ENCODE results near the gene RGS6.

RGS6 gene

DNA sequence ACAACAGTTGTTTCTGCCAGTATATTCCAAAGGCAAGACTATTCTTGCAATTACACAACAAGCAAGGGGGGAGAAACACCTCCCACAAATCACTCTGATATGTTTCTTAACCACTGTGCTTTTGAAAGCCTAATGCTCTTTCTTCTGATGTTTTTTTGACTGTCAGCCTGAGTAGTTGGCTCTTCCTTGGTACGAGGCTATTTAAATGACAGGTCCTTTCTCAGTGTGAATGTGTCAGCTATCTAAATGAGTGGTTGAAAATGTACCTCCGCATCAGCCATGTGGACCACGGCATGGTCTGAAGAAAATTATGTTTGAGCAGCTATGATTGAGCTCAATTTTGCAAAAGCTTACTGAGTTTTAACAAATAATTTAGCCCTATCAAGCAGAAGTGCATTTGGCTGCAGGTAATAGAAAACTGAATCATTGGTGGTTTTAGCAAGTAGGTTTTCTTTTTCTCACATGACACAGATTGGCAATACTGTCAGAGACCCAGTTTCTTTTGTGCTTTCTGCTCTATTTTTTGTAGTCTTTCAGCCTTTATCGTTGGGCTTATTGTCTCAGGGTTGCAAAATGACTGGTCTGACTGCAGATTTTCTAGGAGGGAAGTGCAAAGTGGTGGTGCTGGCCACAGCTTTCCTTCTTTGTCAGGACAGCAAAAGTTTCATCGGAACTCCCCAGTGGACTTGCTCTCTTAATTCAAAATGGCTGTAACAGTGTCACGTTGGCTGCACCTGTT is 162.8 kb downstream of the RGS6 start:
- Mint-ChIP-seq H3K36me3 (ENCODE audit: low read depth) (no peaks in the 10 kb centered on the region), H3K27me3 (no peaks in the 10 kb centered on the region), H3K27ac (no peak overlapping the region), H3K9me3 (no peaks in the 10 kb centered on the region), H3K4me3 (no peak overlapping the region), H3K4me1 (ENCODE audit: low read depth) (no peaks in the 10 kb centered on the region)
- intact Hi-C loops (cut with micrococcal nuclease): no loop called here

DNA sequence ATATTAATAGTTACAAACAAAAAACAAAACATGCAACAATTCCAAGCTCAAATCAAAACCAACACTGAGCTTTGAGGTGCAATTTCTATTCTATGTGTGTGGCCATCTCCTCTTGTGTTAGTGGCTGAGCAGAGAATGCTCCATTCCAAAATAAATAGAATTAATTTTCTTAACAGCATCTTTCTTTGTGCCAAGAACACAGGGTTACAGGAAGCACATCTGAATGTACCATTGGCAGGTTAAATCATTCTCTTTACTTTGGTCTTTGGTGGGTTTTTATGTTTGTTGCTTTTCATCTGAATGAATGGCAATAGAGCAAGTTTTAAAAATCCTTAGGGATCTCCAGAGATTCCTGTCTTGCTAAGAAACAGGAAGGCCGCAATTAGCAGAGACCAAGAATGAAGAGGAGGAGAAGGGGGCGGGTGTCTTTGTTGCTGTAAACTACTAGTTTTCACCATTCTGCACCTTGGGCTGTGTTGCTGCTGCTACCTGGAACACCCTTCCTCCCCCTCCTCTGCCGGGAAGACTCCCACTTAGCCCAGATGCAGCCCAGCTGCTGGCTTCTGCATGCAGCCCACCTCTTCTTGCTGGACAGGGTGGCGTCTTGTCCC is 165.0 kb downstream of the RGS6 start:
- H3K36me3 Mint-ChIP-seq (ENCODE audit: low read depth): no peaks in the 10 kb centered on the region

DNA sequence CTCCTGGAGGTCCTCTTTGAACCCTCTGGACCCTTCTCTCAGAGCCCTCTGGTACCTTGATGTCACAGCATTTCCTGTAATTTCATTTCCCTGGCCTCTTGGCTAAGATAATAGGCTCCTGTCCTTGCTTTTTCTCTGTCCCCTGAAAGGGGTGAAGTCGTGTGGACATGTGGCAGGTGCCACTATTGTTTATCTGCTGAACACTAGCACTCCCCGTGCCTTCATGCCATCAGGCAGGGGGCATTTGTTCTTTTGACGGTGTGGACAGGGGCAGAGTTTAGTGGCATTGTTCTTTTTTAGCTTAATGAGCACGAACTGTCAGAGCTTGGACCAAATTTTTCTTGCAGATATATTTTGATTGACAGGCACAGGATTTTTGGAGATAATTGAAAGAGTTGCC is 166.0 kb downstream of the RGS6 start:
- Mint-ChIP-seq H3K4me3 (no peak overlapping the region), H3K4me1 (ENCODE audit: low read depth) (no peaks in the 10 kb centered on the region), H3K36me3 (ENCODE audit: low read depth) (no peaks in the 10 kb centered on the region), H3K27ac (no peak overlapping the region), H3K27me3 (no peaks in the 10 kb centered on the region), H3K9me3 (no peaks in the 10 kb centered on the region)
- intact Hi-C loops (cut with micrococcal nuclease): no loop called here

More for the DNA sequence above, 165.0 kb downstream of the RGS6 start:
- H3K27ac Mint-ChIP-seq: no peak overlapping the region
- no peaks in the 10 kb centered on the region for H3K9me3 Mint-ChIP-seq
- H3K27me3 Mint-ChIP-seq: no peaks in the 10 kb centered on the region
- H3K4me1 Mint-ChIP-seq (ENCODE audit: low read depth): no peaks in the 10 kb centered on the region
- no peak overlapping the region for H3K4me3 Mint-ChIP-seq
- intact Hi-C loops (cut with micrococcal nuclease): no loop called here

DNA sequence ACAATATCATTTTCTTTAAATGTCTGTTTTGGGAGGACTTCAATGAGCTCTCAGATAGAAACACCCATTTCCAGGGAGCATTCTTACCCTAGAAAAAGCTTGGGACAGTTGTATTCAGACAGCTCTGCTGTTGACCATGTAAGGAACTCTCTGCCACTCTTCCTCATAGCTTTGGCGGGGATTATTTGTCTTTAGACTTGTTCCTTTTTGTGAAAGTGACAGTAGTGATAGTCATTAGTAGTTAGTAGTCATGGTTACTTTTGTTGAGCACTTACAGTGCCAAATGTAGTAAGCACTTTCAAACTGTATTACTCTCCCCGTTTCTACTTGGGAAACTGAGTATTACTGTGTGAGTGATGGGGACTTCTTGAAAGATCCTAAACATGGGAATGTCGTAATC is 167.3 kb downstream of the RGS6 start:
- Mint-ChIP-seq H3K4me1 (ENCODE audit: low read depth) (no peaks in the 10 kb centered on the region), H3K36me3 (ENCODE audit: low read depth) (no peaks in the 10 kb centered on the region), H3K27me3 (no peaks in the 10 kb centered on the region), H3K4me3 (no peak overlapping the region), H3K27ac (no peak overlapping the region), H3K9me3 (no peaks in the 10 kb centered on the region)
- intact Hi-C loops (cut with micrococcal nuclease): no loop called here

DNA sequence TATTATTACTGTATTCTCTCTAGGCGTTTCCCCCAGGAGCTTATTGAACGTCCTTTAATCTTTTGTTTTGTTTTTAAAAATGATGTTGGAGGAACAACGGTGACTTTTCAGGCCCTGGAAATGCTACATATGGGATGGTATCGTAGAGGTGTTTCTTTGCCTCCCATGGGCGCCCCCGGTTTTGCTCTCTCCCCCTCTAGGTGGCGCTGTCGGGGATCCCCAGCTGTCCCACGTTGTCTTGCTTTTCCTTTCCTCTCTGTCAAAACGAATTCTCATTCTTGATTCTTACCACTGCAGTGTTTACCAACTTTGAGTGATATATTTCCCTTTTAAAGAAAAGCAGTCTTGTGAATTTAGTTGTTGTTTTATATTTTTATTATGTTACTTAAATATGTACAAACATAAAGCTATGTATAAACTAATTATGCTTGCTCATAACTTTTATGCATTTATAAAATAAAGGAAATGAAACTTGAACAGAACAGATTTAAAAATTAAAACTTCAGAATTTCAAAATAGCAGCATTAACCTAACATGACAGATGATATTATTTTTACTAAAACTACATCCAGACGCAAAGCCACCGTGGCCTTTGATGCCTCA is 171.9 kb downstream of the RGS6 start:
- H3K27me3 Mint-ChIP-seq: no peaks in the 10 kb centered on the region
- H3K27ac Mint-ChIP-seq: no peak overlapping the region
- no peaks in the 10 kb centered on the region for H3K9me3 Mint-ChIP-seq
- H3K4me1 Mint-ChIP-seq (ENCODE audit: low read depth): no peaks in the 10 kb centered on the region
- no peaks in the 10 kb centered on the region for H3K36me3 Mint-ChIP-seq (ENCODE audit: low read depth)
- H3K4me3 Mint-ChIP-seq: no peak overlapping the region
- intact Hi-C loops (cut with micrococcal nuclease): loop anchor here (5.0 to 10.0 kb wide), 2 partner anchors 191 to 318 kb away; no protein-coding TSS in a partner anchor

DNA sequence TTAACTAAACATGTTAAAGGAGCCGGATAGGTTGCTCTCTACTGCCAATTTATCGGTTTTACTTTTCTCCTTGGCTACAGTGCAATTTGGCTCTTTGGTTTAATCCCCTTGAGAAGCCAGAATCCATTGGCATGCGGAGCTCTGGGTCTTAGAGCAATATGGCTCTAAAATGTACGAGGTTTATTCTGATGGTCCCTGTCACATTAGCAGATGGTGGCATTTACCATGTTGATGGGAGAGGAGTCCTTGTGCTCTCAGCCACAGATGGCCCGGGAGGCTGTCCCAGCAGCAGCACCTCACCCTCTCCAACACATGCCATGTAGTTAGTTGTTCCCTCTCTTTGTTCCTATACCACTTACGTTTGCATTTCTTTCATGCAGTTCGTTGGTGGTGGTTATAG is 179.7 kb downstream of the RGS6 start:
- intact Hi-C loops (cut with micrococcal nuclease): no loop called here
- peaks cover 1% of the 10 kb centered on the region for H3K27me3 Mint-ChIP-seq

DNA sequence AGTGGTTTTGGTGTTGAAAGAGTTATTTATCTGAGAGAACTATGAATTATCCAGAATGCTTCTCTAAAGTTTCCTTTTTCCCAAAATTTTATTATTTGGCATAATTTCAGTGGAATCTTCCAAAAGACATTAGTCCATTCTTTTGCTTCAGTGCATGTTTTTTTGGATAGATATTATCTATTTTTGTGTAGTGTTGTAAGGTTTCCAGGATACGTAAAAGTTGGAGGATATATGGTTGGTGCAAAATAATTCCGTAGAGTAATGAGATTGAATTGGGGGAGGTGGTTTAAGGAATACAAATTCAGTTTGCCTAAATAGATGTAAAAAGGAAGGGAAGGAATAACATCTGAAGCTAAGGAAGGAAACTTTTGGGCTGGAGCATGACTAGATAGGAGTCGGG is 186.6 kb downstream of the RGS6 start:
- no peaks in the 10 kb centered on the region for H3K36me3 Mint-ChIP-seq (ENCODE audit: low read depth)
- no peak overlapping the region for H3K4me3 Mint-ChIP-seq
- no peaks in the 10 kb centered on the region for H3K4me1 Mint-ChIP-seq (ENCODE audit: low read depth)
- H3K27ac Mint-ChIP-seq: no peak overlapping the region
- intact Hi-C loops (cut with micrococcal nuclease): no loop called here
- H3K27me3 Mint-ChIP-seq: no peaks in the 10 kb centered on the region
- H3K9me3 Mint-ChIP-seq: no peaks in the 10 kb centered on the region

More for the DNA sequence above, 179.7 kb downstream of the RGS6 start:
- Mint-ChIP-seq H3K4me3 (no peak overlapping the region), H3K27ac (no peak overlapping the region), H3K36me3 (ENCODE audit: low read depth) (no peaks in the 10 kb centered on the region), H3K9me3 (no peaks in the 10 kb centered on the region), H3K4me1 (ENCODE audit: low read depth) (no peaks in the 10 kb centered on the region)

DNA sequence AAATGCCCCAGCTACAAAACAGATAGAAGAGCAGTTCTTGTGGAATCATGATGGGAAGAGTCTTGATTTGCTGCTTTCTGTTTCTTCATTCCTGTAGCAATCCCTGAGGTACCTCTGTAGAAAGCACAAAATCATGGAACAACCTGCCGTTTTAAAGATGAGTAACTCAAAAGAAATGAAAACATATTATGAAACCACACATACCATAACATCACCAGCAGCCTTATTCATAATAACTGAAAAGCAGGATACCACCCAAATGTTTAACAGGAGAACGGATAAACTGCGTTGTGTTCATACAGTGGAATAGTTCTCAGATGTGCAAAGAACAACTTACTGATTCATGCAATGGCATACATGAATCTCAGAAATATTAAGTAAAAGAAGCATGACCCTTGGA is 188.1 kb downstream of the RGS6 start:
- H3K27me3 Mint-ChIP-seq: no peaks in the 10 kb centered on the region
- H3K4me1 Mint-ChIP-seq (ENCODE audit: low read depth): no peaks in the 10 kb centered on the region
- H3K27ac Mint-ChIP-seq: no peak overlapping the region
- peaks cover 3% of the 10 kb centered on the region for H3K9me3 Mint-ChIP-seq
- H3K36me3 Mint-ChIP-seq (ENCODE audit: low read depth): no peaks in the 10 kb centered on the region
- H3K4me3 Mint-ChIP-seq: no peak overlapping the region
- intact Hi-C loops (cut with micrococcal nuclease): no loop called here

DNA sequence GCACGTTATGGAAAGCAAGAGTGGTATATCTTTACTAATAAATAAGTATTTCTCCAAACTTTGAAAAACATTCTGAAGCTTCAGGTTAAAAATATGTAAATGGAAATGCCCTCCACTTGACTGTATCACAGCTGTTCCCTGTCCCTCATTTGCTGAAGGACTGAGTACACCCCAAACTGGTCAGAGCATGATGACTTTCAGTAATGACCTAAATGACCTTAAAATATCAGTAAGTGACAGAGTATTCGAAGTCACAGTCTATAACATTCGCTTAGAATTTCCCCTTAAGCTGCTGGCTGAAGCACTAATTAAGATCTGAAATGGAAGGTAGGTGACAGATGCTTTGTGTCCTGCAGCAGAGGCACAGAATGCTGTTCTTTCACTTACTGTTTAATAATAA is 191.5 kb downstream of the RGS6 start:
- Mint-ChIP-seq H3K9me3 (peaks cover 9% of the 10 kb centered on the region), H3K27me3 (peaks cover 5% of the 10 kb centered on the region), H3K4me3 (no peak overlapping the region), H3K4me1 (ENCODE audit: low read depth) (no peaks in the 10 kb centered on the region), H3K27ac (no peak overlapping the region), H3K36me3 (ENCODE audit: low read depth) (no peaks in the 10 kb centered on the region)
- intact Hi-C loops (cut with micrococcal nuclease): no loop called here

DNA sequence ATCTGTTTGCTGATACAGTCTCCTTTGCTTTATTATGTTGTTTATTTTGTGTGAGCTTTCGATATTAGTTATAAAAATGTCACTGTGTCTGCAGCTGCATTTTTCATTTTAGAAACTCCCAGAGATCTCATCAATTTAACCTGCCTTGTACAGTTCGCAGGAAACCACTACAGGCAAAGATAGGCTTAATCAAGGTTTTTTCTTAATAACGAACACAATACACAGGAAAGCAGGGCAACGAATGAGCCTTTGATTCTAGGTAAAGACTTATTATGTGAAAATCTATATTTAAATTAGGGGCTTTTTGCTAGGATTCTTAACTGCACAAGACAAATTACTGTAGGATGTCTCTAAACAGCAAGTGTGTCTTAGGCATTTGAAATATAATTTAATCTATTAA is 191.9 kb downstream of the RGS6 start:
- no peak overlapping the region for H3K4me3 Mint-ChIP-seq
- peaks cover 9% of the 10 kb centered on the region for H3K9me3 Mint-ChIP-seq
- intact Hi-C loops (cut with micrococcal nuclease): no loop called here
- H3K27me3 Mint-ChIP-seq: peaks cover 7% of the 10 kb centered on the region
- H3K36me3 Mint-ChIP-seq (ENCODE audit: low read depth): no peaks in the 10 kb centered on the region
- H3K4me1 Mint-ChIP-seq (ENCODE audit: low read depth): no peaks in the 10 kb centered on the region
- no peak overlapping the region for H3K27ac Mint-ChIP-seq

DNA sequence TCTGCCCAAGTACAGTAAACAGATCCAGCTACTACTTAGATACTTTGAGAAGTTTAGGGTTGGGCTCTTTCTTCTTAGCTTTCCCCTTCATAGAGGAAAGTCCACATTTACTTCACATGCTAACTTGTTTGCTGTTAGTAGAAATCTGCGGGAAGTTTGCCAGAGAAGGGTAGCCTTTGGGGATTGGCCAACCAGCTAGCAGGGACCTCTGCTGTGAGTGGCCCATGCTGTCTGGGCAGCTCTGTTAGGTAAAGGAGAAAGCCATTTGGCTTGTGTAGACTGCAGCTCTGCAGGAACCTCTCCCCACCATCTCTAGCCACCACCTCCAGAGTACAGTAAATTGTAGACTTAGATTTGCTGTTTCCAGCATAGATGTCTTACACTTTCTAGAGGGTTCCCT is 193.9 kb downstream of the RGS6 start:
- intact Hi-C loops (cut with micrococcal nuclease): no loop called here
- no peaks in the 10 kb centered on the region for H3K4me1 Mint-ChIP-seq (ENCODE audit: low read depth)
- H3K4me3 Mint-ChIP-seq: no peak overlapping the region
- H3K27ac Mint-ChIP-seq: no peak overlapping the region
- no peaks in the 10 kb centered on the region for H3K36me3 Mint-ChIP-seq (ENCODE audit: low read depth)
- H3K27me3 Mint-ChIP-seq: peaks cover 7% of the 10 kb centered on the region
- peaks cover 9% of the 10 kb centered on the region for H3K9me3 Mint-ChIP-seq

DNA sequence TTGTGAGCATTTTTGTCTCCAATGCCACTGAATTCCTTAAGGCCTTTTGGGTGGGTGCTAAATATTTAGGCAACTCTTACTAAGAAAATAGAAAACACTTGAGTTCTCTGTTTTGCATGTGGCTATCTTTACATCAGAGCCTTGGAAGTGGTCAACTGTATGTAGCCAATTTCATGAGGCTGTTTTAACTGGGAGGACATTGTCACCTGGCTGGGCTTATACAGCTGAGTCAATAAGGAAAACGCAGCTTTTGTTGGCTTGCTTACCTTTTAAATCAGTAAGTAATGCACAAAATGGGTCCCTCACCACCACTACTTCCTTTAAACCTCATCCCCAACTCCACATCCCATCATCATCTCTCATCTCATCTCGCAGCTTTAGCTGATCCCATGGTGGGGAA is 194.3 kb downstream of the RGS6 start:
- H3K36me3 Mint-ChIP-seq (ENCODE audit: low read depth): no peaks in the 10 kb centered on the region
- intact Hi-C loops (cut with micrococcal nuclease): no loop called here
- H3K4me3 Mint-ChIP-seq: no peak overlapping the region
- no peak overlapping the region for H3K27ac Mint-ChIP-seq
- peaks cover 9% of the 10 kb centered on the region for H3K9me3 Mint-ChIP-seq
- peaks cover 7% of the 10 kb centered on the region for H3K27me3 Mint-ChIP-seq
- H3K4me1 Mint-ChIP-seq (ENCODE audit: low read depth): no peaks in the 10 kb centered on the region

DNA sequence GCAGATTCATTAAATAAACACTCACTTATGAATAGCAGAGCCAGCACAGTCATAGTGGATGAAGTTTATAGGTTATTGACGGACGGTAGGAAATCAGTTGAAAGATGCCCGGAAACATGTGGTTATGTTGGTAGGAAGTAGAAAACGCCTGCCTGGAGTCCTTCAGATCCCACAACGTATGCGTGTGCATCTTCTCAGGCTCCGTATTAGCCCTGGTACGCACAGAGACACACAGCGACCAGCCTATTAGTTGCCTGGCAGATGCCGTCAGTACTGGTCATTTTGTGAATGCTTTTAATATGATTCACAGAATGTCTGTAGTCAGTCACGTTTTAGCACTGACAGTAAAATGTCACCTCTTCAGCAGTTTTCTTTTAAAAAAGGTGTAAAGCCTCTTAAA is 196.4 kb downstream of the RGS6 start:
- no peaks in the 10 kb centered on the region for H3K4me1 Mint-ChIP-seq (ENCODE audit: low read depth)
- H3K36me3 Mint-ChIP-seq (ENCODE audit: low read depth): no peaks in the 10 kb centered on the region
- H3K27me3 Mint-ChIP-seq: peaks cover 7% of the 10 kb centered on the region
- H3K27ac Mint-ChIP-seq: no peak overlapping the region
- H3K4me3 Mint-ChIP-seq: no peak overlapping the region
- intact Hi-C loops (cut with micrococcal nuclease): no loop called here
- H3K9me3 Mint-ChIP-seq: peaks cover 9% of the 10 kb centered on the region

DNA sequence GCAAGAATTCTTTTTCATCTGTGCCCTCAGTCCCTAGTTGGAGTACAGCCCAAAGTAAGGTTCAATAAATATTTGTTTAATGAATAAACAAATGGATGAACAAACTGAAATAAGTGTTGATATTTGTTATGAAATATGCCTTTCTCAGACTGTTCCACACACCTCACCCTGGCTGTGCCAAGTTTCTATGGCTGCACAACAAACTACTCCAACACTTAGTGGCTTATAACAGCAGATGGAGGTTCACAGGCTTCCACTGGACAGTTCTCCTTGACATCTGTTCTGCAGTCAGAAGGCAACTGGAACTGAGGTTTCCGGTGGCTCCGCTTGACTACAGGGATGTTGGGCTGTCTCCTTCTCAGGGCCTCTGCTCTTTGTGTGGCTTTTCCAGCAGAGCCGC is 197.1 kb downstream of the RGS6 start:
- Mint-ChIP-seq H3K4me3 (no peak overlapping the region), H3K27ac (no peak overlapping the region), H3K9me3 (peaks cover 13% of the 10 kb centered on the region), H3K4me1 (ENCODE audit: low read depth) (no peaks in the 10 kb centered on the region), H3K27me3 (peaks cover 7% of the 10 kb centered on the region), H3K36me3 (ENCODE audit: low read depth) (no peaks in the 10 kb centered on the region)
- intact Hi-C loops (cut with micrococcal nuclease): no loop called here
